H1 (cell line): ENCODE measurements around the gene CDKN1B. TPM values are rescaled to one million over a fixed set of nuclear protein-coding genes. Genes with fewer than 3 reads are reported as not detected.
A peak's percentile ranks its signal among the peaks of the same experiment; 100 is the strongest.

Experiments
- CTCF ChIA-PET: fragments of 300-600 bp; sonication (Branson Sonifier 250); formaldehyde crosslinking; loops from one replicate; lab custom pipeline; 2021; ENCODE audit not compliant: partially characterized antibody; lab: Charles Lee
- POLR2A ChIA-PET: fragments of 300-600 bp; sonication (Branson Sonifier 250); formaldehyde crosslinking; loops from one replicate; lab custom pipeline; 2021; ENCODE audit warnings: inconsistent platforms; ENCODE audit not compliant: partially characterized antibody; lab: Charles Lee
- DNase-seq, 2 experiments: peaks; one replicate each; pipeline versions ENCODE4 v3.0.0 to v3.0.0-alpha.2; 2010 to 2022; ENCODE audit warnings: low spot score in 2 of 2, low read depth in 1 of 2, mixed read lengths in 1 of 2
- FAIRE-seq: peaks from 2 replicates; lab custom pipeline; 2011; peaks lifted over from hg19 to GRCh38; lab: Jason Lieb, UNC
- H2AFZ ChIP-seq: 2 replicates; pipeline ENCODE4 v1.8.1; 2012; ENCODE audit warnings: low read length, inconsistent platforms
- H2AK5ac ChIP-seq: 2 replicates; pipeline ENCODE4 v1.6.1; 2013; ENCODE audit warnings: low read depth, low read length
- H2BK120ac ChIP-seq: replicated peaks from 2 replicates; pipeline ENCODE3; 2013; ENCODE audit warnings: low read depth, low read length, inconsistent platforms
- H2BK12ac ChIP-seq: 2 replicates; pipeline ENCODE4 v1.6.1; 2013; ENCODE audit warnings: low read depth, low read length
- H2BK15ac ChIP-seq: 2 replicates; pipeline ENCODE4 v1.6.1; 2013; ENCODE audit warnings: low read length
- H2BK20ac ChIP-seq: 2 replicates; pipeline ENCODE4 v1.6.1; 2013; ENCODE audit warnings: low read length
- H2BK5ac ChIP-seq: 2 replicates; pipeline ENCODE4 v1.6.1; 2013; ENCODE audit warnings: low read depth, low read length
- H3K14ac ChIP-seq: 2 replicates; pipeline ENCODE4 v1.6.1; 2013; ENCODE audit warnings: inconsistent platforms; ENCODE audit not compliant: insufficient read length
- H3K18ac ChIP-seq: 2 replicates; pipeline ENCODE4 v1.6.1; 2013; ENCODE audit warnings: low read length; ENCODE audit errors: extremely low read depth
- H3K23ac ChIP-seq: 2 replicates; pipeline ENCODE4 v1.6.1; 2013; ENCODE audit warnings: inconsistent platforms; ENCODE audit not compliant: insufficient read length
- H3K23me2 ChIP-seq: 2 replicates; pipeline ENCODE4 v1.6.1; 2013; ENCODE audit warnings: low read depth, low read length
- H3K27ac ChIP-seq: 2 replicates; pipeline ENCODE4 v1.6.1; 2011; ENCODE audit warnings: low read depth, low read length, inconsistent platforms
- H3K27me3 ChIP-seq, 4 experiments: replicated peaks in 1 of 4; 1 replicate in 1 of 4; 2 replicates in 3 of 4; pipeline versions ENCODE4 v1.6.1 to v1.8.1; 2011 to 2013; ENCODE audit warnings: low read length in 3 of 4, mild to moderate bottlenecking in 3 of 4, inconsistent platforms in 2 of 4, mixed read lengths in 2 of 4, moderate library complexity in 1 of 4; ENCODE audit not compliant: control insufficient read depth in 3 of 4, insufficient read depth in 3 of 4; ENCODE audit errors: extremely low read depth in 1 of 4
- H3K36me3 ChIP-seq, 4 experiments: 2 replicates each; pipeline versions ENCODE4 v1.6.1 to v1.8.1; 2011 to 2013; ENCODE audit warnings: mild to moderate bottlenecking in 4 of 4, low read length in 3 of 4, moderate library complexity in 2 of 4, control low read depth in 1 of 4, inconsistent platforms in 1 of 4; ENCODE audit not compliant: insufficient read depth in 4 of 4, control insufficient read depth in 2 of 4
- H3K4ac ChIP-seq: replicated peaks from 2 replicates; pipeline ENCODE3; 2013; ENCODE audit warnings: low read length, low read depth, mixed read lengths, inconsistent platforms; ENCODE audit not compliant: insufficient read length
- H3K4me1 ChIP-seq, 4 experiments: replicated peaks in 1 of 4; 1 replicate in 1 of 4; 2 replicates in 3 of 4; pipeline versions ENCODE4 v1.6.1 to v1.8.1; 2011 to 2013; ENCODE audit warnings: low read length in 3 of 4, inconsistent platforms in 2 of 4, mixed read lengths in 1 of 4; ENCODE audit not compliant: insufficient read depth in 4 of 4, control insufficient read depth in 3 of 4
- H3K4me2 ChIP-seq, 2 experiments: 2 replicates each; pipeline versions ENCODE4 v1.6.1 to v1.8.1; 2011 to 2013; ENCODE audit warnings: low read depth in 2 of 2, low read length in 2 of 2, control low read depth in 1 of 2, inconsistent platforms in 1 of 2, mild to moderate bottlenecking in 1 of 2; ENCODE audit not compliant: insufficient read depth in 1 of 2
- H3K4me3 ChIP-seq, 4 experiments: fragments of 200-600, 300-600 bp in 1 of 4; sonication (generic), shearing (Covaris generic), sonication (Bioruptor Twin) in 1 of 4; 2 replicates each; pipeline versions ENCODE4 v1.5.1 to v1.8.1; 2011 to 2016; ENCODE audit warnings: low read length in 4 of 4, low read depth in 3 of 4, control low read depth in 2 of 4, inconsistent platforms in 2 of 4, mild to moderate bottlenecking in 2 of 4, mixed read lengths in 1 of 4, moderate library complexity in 1 of 4; ENCODE audit not compliant: insufficient read depth in 2 of 4; ENCODE audit errors: extremely low read depth in 1 of 4
- H3K56ac ChIP-seq: replicated peaks from 2 replicates; pipeline ENCODE3; 2013; ENCODE audit warnings: low read depth, mild to moderate bottlenecking, mixed read lengths, low read length, inconsistent platforms; ENCODE audit not compliant: insufficient read length
- H3K79me1 ChIP-seq: 2 replicates; pipeline ENCODE4 v1.6.1; 2013; ENCODE audit warnings: low read depth, low read length, control low read depth
- H3K79me2 ChIP-seq, 2 experiments: 2 replicates each; pipeline versions ENCODE4 v1.6.1 to v1.8.1; 2012 to 2013; ENCODE audit warnings: low read length in 2 of 2, mild to moderate bottlenecking in 2 of 2, inconsistent platforms in 1 of 2; ENCODE audit not compliant: insufficient read depth in 2 of 2, control insufficient read depth in 1 of 2
- H3K9ac ChIP-seq, 4 experiments: replicated peaks in 1 of 4; 1 replicate in 1 of 4; 2 replicates in 3 of 4; pipeline versions ENCODE4 v1.6.1 to v1.8.1; 2011 to 2013; ENCODE audit warnings: low read depth in 3 of 4, low read length in 3 of 4, control low read depth in 2 of 4, mild to moderate bottlenecking in 2 of 4, moderate library complexity in 2 of 4, inconsistent platforms in 1 of 4; ENCODE audit errors: extremely low read depth in 1 of 4
- H3K9me3 ChIP-seq, 2 experiments: 2 replicates each; pipeline versions ENCODE4 v1.6.1 to v1.8.1; 2012 to 2013; ENCODE audit warnings: mild to moderate bottlenecking in 2 of 2, moderate library complexity in 2 of 2, control low read depth in 1 of 2, inconsistent platforms in 1 of 2, low read depth in 1 of 2, low read length in 1 of 2, mixed read lengths in 1 of 2; ENCODE audit not compliant: insufficient read depth in 2 of 2
- H4K20me1 ChIP-seq, 2 experiments: replicated peaks in 1 of 2; 2 replicates each; pipeline versions ENCODE3 to v1.8.1; 2011 to 2013; ENCODE audit warnings: inconsistent platforms in 2 of 2, low read length in 2 of 2, mild to moderate bottlenecking in 1 of 2; ENCODE audit not compliant: insufficient read depth in 2 of 2, control insufficient read depth in 1 of 2
- H4K5ac ChIP-seq: 2 replicates; pipeline ENCODE4 v1.6.1; 2013; ENCODE audit warnings: low read length, low read depth, mixed read lengths, inconsistent platforms; ENCODE audit not compliant: insufficient read length
- H4K8ac ChIP-seq: 2 replicates; pipeline ENCODE4 v1.8.0; 2013; ENCODE audit warnings: mild to moderate bottlenecking, moderate library complexity, low read length, inconsistent platforms; ENCODE audit not compliant: insufficient read depth; ENCODE audit errors: extremely low read depth
- H4K91ac ChIP-seq: replicated peaks from 2 replicates; pipeline ENCODE3; 2013; ENCODE audit warnings: low read length, mixed read lengths, inconsistent platforms; ENCODE audit not compliant: insufficient read length
- ASH2L ChIP-seq: fragments of 200-600, 300-600 bp; sonication (generic); IDR thresholded peaks from one replicate; pipeline ENCODE4 v1.7.1; 2017; ENCODE audit warnings: low read length
- EZH2 ChIP-seq: fragments of 200-600 bp; sonication (generic); IDR thresholded peaks from 2 replicates; pipeline ENCODE4 v1.7.1; 2012; ENCODE audit warnings: low read depth, mild to moderate bottlenecking, moderate library complexity, low read length, inconsistent platforms; ENCODE audit not compliant: severe bottlenecking
- HDAC2 ChIP-seq, 2 experiments: fragments of 300-600 bp in 1 of 2; sonication (generic) in 1 of 2; IDR thresholded peaks; 2 replicates each; pipeline ENCODE4 v1.6.1; 2011 to 2012; ENCODE audit warnings: low read depth in 2 of 2, low read length in 2 of 2, mild to moderate bottlenecking in 2 of 2, moderate library complexity in 2 of 2, borderline replicate concordance in 1 of 2, inconsistent platforms in 1 of 2
- KDM1A ChIP-seq: fragments of 200-600, 300-600 bp; sonication (generic); IDR thresholded peaks from 2 replicates; pipeline ENCODE4 v1.7.1; 2016; ENCODE audit warnings: mild to moderate bottlenecking, low read length, borderline replicate concordance
- KDM5A ChIP-seq: fragments of 200-600 bp; IDR thresholded peaks from 2 replicates; pipeline ENCODE4 v1.7.1; 2012; ENCODE audit warnings: mild to moderate bottlenecking, low read length, inconsistent platforms, mixed read lengths
- POLR2AphosphoS5 ChIP-seq: IDR thresholded peaks from 2 replicates; pipeline ENCODE4 v1.6.1; 2011; ENCODE audit warnings: low read depth, low read length
- RBBP5 ChIP-seq: IDR thresholded peaks from 2 replicates; pipeline ENCODE4 v1.7.1; 2012; ENCODE audit warnings: low read depth, mild to moderate bottlenecking, inconsistent platforms, low read length, moderate library complexity, borderline replicate concordance
- RXRA ChIP-seq: IDR thresholded peaks from 2 replicates; pipeline ENCODE4 v1.6.1; 2011; ENCODE audit warnings: low read depth, mild to moderate bottlenecking, low read length, moderate library complexity; ENCODE audit not compliant: insufficient read depth
- SP2 ChIP-seq: IDR thresholded peaks from 2 replicates; pipeline ENCODE4 v1.6.1; 2012; ENCODE audit warnings: mild to moderate bottlenecking, low read length, inconsistent platforms
- SRF ChIP-seq: IDR thresholded peaks from 2 replicates; pipeline ENCODE4 v1.6.1; 2011; ENCODE audit warnings: mild to moderate bottlenecking, low read depth, low read length, moderate library complexity
- TCF12 ChIP-seq: IDR thresholded peaks from 2 replicates; pipeline ENCODE4 v1.6.1; 2011; ENCODE audit warnings: low read depth, mild to moderate bottlenecking, low read length
- WGBS, 2 experiments: shearing (Covaris generic) in 1 of 2; methylation state at CpG; one replicate each; pipeline versions ENCODE4 v1.1.6 to v1.1.7; 2013 to 2015; ENCODE audit warnings: low lambda C conversion rate in 2 of 2, mixed read lengths in 2 of 2, inconsistent platforms in 1 of 2, low coverage in 1 of 2, missing lambda C conversion rate in 1 of 2; ENCODE audit not compliant: insufficient replicate concordance in 2 of 2, insufficient coverage in 1 of 2, insufficient read length in 1 of 2; ENCODE audit errors: extremely low coverage in 1 of 2, missing lambda C conversion rate in 1 of 2; 5-methylcytosine and 5-hydroxymethylcytosine counted together
- polyA plus RNA-seq, 7 experiments: library from polyadenylated mRNA; depleted of rRNA in 3 of 7; stranded (reverse) in 5 of 7; unstranded in 2 of 7; fragments of >200 nt in 5 of 7; fragments of 200-250 nt in 2 of 7; gene quantifications; 1 replicate in 5 of 7; 2 replicates in 1 of 7; 4 replicates in 1 of 7; pipeline versions ENCODE4 v1.2.1 to v1.2.3, GENCODE V29; 2011 to 2013; ENCODE audit warnings: missing spikeins in 2 of 7, mixed read lengths in 2 of 7
- total RNA-seq: library from RNA; stranded (reverse); fragmentation: NEBNext Ultra II Directional; extraction: Animal tissue kit (Norgen Biotek cat#: 25700); gene quantifications from 2 replicates; pipeline ENCODE4 v1.2.1, GENCODE V29; 2021

CDKN1B gene
- total and polyA plus RNA-seq, 2 of the 8 experiments (the other 6 are each of a cell fraction or from before 2014, with no cell fraction given), result 6.5 to 27.2 TPM

DNA sequence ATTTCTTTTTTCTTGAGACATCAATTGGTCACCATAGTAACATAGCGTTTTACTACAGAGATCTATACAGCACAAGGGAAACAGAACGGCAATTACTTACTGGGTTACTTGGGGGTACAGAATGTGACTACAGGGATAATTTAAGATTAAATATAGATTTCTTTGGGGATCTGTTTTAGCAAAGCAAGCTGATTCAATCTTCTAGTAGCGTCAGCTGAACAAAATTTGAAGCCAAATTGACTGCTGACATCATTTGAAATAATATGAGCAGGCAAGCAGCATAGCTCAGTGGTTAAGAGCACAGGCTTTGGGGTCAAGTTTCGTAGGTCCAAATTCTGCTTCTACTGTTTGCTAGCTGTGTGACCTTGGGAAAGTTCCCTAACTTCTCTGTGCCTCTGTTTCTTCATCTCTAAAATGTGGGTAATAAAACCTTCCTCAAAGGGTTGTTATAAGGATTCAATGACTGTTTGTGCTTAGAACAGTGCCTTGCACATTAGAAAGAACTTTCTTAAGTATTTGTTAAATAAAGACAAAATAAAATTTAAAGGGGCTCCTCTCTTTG, 34.0 kb upstream of the CDKN1B start:
- Histone ChIP-seq H3K18ac (no peak overlapping the region), H3K56ac (no peak overlapping the region), H3K14ac (no peak overlapping the region), H2BK20ac (no peak overlapping the region), H3K4me3 (peak overlapping the region; percentile 71 to 87 (median 78)), H2AK5ac (no peak overlapping the region), H3K4ac (no peak overlapping the region), H3K23me2 (no peaks in the 10 kb centered on the region; the same call in 1 of the 2 replicates), H4K20me1 (peaks cover 2 to 9% of the 10 kb centered on the region in 2 experiments), H3K79me1 (peaks cover 5% of the 10 kb centered on the region; the same call in 1 of the 2 replicates), H2BK12ac (no peak overlapping the region), H4K8ac (no peak overlapping the region), H3K27me3 (peaks cover 3 to 12% (median 8%) of the 10 kb centered on the region in 4 experiments; a peak in 5 of 7 replicates), H3K27ac (no peak overlapping the region), H3K4me1 (peaks cover 5 to 14% (median 7%) of the 10 kb centered on the region in 4 experiments; a peak in 6 of 7 replicates), H3K9ac (peak overlapping the region in 2 of 4 experiments; percentile 78 to 80; a peak in 3 of 7 replicates), H3K9me3 (no peaks in the 10 kb centered on the region), H2BK15ac (no peak overlapping the region), H2AFZ (no peak overlapping the region), H4K91ac (no peak overlapping the region), H2BK120ac (no peak overlapping the region), H3K79me2 (peaks cover 0 to 35% of the 10 kb centered on the region in 2 experiments; a peak in 2 of 4 replicates), H3K23ac (no peak overlapping the region), H3K4me2 (peak overlapping the region; percentile 82 to 87), H4K5ac (no peak overlapping the region), H3K36me3 (peaks cover 0 to 4% (median 0%) of the 10 kb centered on the region in 4 experiments; a peak in 2 of 8 replicates), H2BK5ac (no peak overlapping the region)
- POLR2A ChIA-PET, result interaction anchor here (1.0 to 3.5 kb wide), 8 partner anchors 11 to 417 kb away, joined by 3 to 16 read pairs (median 5); partner anchors contain the start of genes BORCS5 and LRP6
- CTCF ChIA-PET, result interaction anchor here (0.7 to 1.4 kb wide), 4 partner anchors 12 to 31 kb away, joined by 3 to 5 read pairs (median 4); no protein-coding TSS in a partner anchor
- TF ChIP-seq TCF12 (no peak), RBBP5 (no peak), KDM1A (peak; percentile 92), POLR2AphosphoS5 (no peak), RXRA (no peak), SP2 (no peak), KDM5A (no peak), HDAC2 (IDR thresholded peaks at IDR 0.05; ENCODE audit: borderline replicate concordance in 1 of 2, low read depth in 2 of 2, low read length in 2 of 2) (peak in 1 of 2 experiments; percentile 89; a peak in 1 of 4 replicates), ASH2L (no peak), SRF (no peak), EZH2 (no peak)
- DNase-seq, result no peak
- FAIRE-seq, result peak; percentile 19
- 89% methylated on average over 4 of the region's 4 CpGs; no CpG with 5 or more reads in 1 of the 2 experiments for whole genome bisulfite sequencing, 2 experiments
